HCT116 (cell line): Measurements from ENCODE around the gene CYP1A2. TPM values are rescaled to one million over a fixed set of nuclear protein-coding genes. Genes with fewer than 3 reads are reported as not detected.

Experiments used
- ATAC-seq: fragments of 200-7000 bp; cut with Tn5 transposase; 2 replicates; pipeline ENCODE4 v1.9.1; 2020; ENCODE audit warnings: mild to moderate bottlenecking, moderate library complexity
- BruUV-seq: library from RNA; stranded (reverse); fragments of 400-500 nt; replicated peaks from 2 replicates; lab custom pipeline; 2021; lab: Mats Ljungman, UMichigan
- CTCF ChIA-PET: fragments of 300-600 bp; sonication (Branson Sonifier 250); formaldehyde crosslinking; loops from one replicate; lab custom pipeline; 2021; ENCODE audit warnings: antibody characterized with exemption; lab: Charles Lee
- POLR2A ChIA-PET: fragments of 300-600, 350-600 bp; sonication (Branson Sonifier 250); formaldehyde crosslinking; loops from one replicate; lab custom pipeline; 2021; ENCODE audit warnings: antibody characterized with exemption; lab: Charles Lee
- RAD21 ChIA-PET, 2 experiments: fragments of 300-600 bp; sonication (Branson Sonifier 250); formaldehyde crosslinking; loops; one replicate each; lab custom pipeline; 2023; ENCODE audit warnings: low total read pairs in 2 of 2; ENCODE audit not compliant: uncharacterized antibody in 2 of 2, unreplicated experiment in 2 of 2, low non-redundant PET in 1 of 2; lab: Charles Lee
- DNase-seq: peaks from one replicate; pipeline ENCODE4 v3.0.0-alpha.2; 2010; ENCODE audit warnings: low read depth, low spot score
- H2AFZ ChIP-seq: fragments of 200-600 bp; shearing (Covaris generic), sonication (generic); 2 replicates; pipeline ENCODE4 v1.6.1; 2017; ENCODE audit warnings: low read depth, mixed run types, mixed read lengths, antibody characterized with exemption, low read length; ENCODE audit not compliant: poor library complexity, severe bottlenecking
- H3K27ac ChIP-seq: 2 replicates; pipeline ENCODE4 v1.5.1; 2012; ENCODE audit warnings: low read depth, low read length
- H3K27me3 ChIP-seq: fragments of 200-600 bp; sonication (generic); 2 replicates; pipeline ENCODE4 v1.6.1; 2016; ENCODE audit warnings: mixed run types, low read length, mixed read lengths; ENCODE audit not compliant: insufficient read depth
- H3K36me3 ChIP-seq, 2 experiments: fragments of 200-500 bp in 1 of 2; fragments of 200-600 bp in 1 of 2; sonication (Bioruptor generic) in 1 of 2; sonication (generic) in 1 of 2; 2 replicates each; pipeline versions ENCODE4 v1.5.1 to v1.6.1; 2014 to 2016; ENCODE audit warnings: low read length in 2 of 2, inconsistent platforms in 1 of 2, mixed read lengths in 1 of 2, mixed run types in 1 of 2; ENCODE audit not compliant: insufficient read depth in 2 of 2, control insufficient read depth in 1 of 2
- H3K4me1 ChIP-seq, 2 experiments: fragments of 200-600 bp in 1 of 2; sonication (generic) in 1 of 2; 2 replicates each; pipeline versions ENCODE4 v1.5.1 to v1.6.1; 2012 to 2017; ENCODE audit warnings: low read length in 2 of 2, inconsistent platforms in 1 of 2, mild to moderate bottlenecking in 1 of 2, mixed read lengths in 1 of 2, mixed run types in 1 of 2, moderate library complexity in 1 of 2; ENCODE audit not compliant: insufficient read depth in 2 of 2, control insufficient read depth in 1 of 2
- H3K4me2 ChIP-seq: fragments of 200-600 bp; sonication (generic); 2 replicates; pipeline ENCODE4 v1.6.1; 2017; ENCODE audit warnings: mixed run types, low read length, mixed read lengths
- H3K4me3 ChIP-seq, 2 experiments: fragments of 200-600 bp in 1 of 2; sonication (generic) in 1 of 2; replicated peaks in 1 of 2; 2 replicates each; pipeline ENCODE4 v1.5.1; 2011 to 2016; ENCODE audit warnings: low read length in 2 of 2, control low read depth in 1 of 2, low read depth in 1 of 2, mild to moderate bottlenecking in 1 of 2, mixed read lengths in 1 of 2, mixed run types in 1 of 2
- H3K79me2 ChIP-seq: fragments of 200-600 bp; sonication (generic); 2 replicates; pipeline ENCODE4 v1.6.1; 2017; ENCODE audit warnings: mild to moderate bottlenecking, mixed run types, low read length, moderate library complexity, mixed read lengths; ENCODE audit not compliant: insufficient read depth
- H3K9ac ChIP-seq: fragments of 200-600 bp; sonication (generic); 2 replicates; pipeline ENCODE4 v1.6.1; 2016; ENCODE audit warnings: low read length, mixed read lengths
- H3K9me2 ChIP-seq: fragments of 200-600 bp; sonication (generic), shearing (Covaris generic); 2 replicates; pipeline ENCODE4 v1.6.1; 2017; ENCODE audit warnings: mixed run types, mild to moderate bottlenecking, moderate library complexity; ENCODE audit not compliant: insufficient read depth
- H3K9me3 ChIP-seq, 2 experiments: fragments of 200-500 bp in 1 of 2; fragments of 200-600 bp in 1 of 2; sonication (Bioruptor generic) in 1 of 2; sonication (generic) in 1 of 2; 2 replicates each; pipeline ENCODE4 v1.6.1; 2014 to 2017; ENCODE audit warnings: low read length in 2 of 2, mixed read lengths in 2 of 2, inconsistent platforms in 1 of 2, low read depth in 1 of 2, mild to moderate bottlenecking in 1 of 2, mixed run types in 1 of 2, moderate library complexity in 1 of 2; ENCODE audit not compliant: control insufficient read depth in 1 of 2, insufficient read depth in 1 of 2
- H4K20me1 ChIP-seq: fragments of 200-600 bp; sonication (generic), shearing (Covaris generic); 2 replicates; pipeline ENCODE4 v1.6.1; 2017; ENCODE audit warnings: mixed run types, mild to moderate bottlenecking, moderate library complexity; ENCODE audit not compliant: insufficient read depth
- CEBPB ChIP-seq: IDR thresholded peaks from 2 replicates; pipeline ENCODE4 v1.6.1; 2012; ENCODE audit warnings: low read depth
- CTCF ChIP-seq, 3 experiments: fragments of 200-600 bp in 1 of 3; sonication (generic) in 1 of 3; IDR thresholded peaks in 2 of 3; conservative IDR thresholded peaks in 1 of 3; 2 replicates each; pipeline ENCODE4 v1.5.1; 2012 to 2017; ENCODE audit warnings: low read depth in 2 of 3, low read length in 2 of 3, antibody characterized with exemption in 1 of 3, borderline replicate concordance in 1 of 3, control low read depth in 1 of 3, mild to moderate bottlenecking in 1 of 3, mixed read lengths in 1 of 3, mixed run types in 1 of 3, moderate library complexity in 1 of 3; ENCODE audit not compliant: insufficient read depth in 1 of 3
- EZH2phosphoT487 ChIP-seq: fragments of 200-600 bp; IDR thresholded peaks from 2 replicates; pipeline ENCODE4 v1.6.1; 2018; ENCODE audit warnings: antibody characterized with exemption, borderline replicate concordance
- FOSL1 ChIP-seq: IDR thresholded peaks from 2 replicates; pipeline ENCODE4 v1.6.1; 2012; ENCODE audit warnings: low read depth
- MAX ChIP-seq: IDR thresholded peaks from 2 replicates; pipeline ENCODE4 v1.6.1; 2012
- POLR2A ChIP-seq: IDR thresholded peaks from 2 replicates; pipeline ENCODE4 v1.7.0; 2011; ENCODE audit warnings: borderline replicate concordance; ENCODE audit not compliant: insufficient read depth, insufficient read length; ENCODE audit errors: extremely low read depth
- RAD21 ChIP-seq: IDR thresholded peaks from 2 replicates; pipeline ENCODE4 v1.6.1; 2012; ENCODE audit warnings: low read depth, mild to moderate bottlenecking
- REST ChIP-seq: IDR thresholded peaks from 2 replicates; pipeline ENCODE4 v1.6.1; 2012; ENCODE audit warnings: low read depth
- SP1 ChIP-seq: IDR thresholded peaks from 2 replicates; pipeline ENCODE4 v1.6.1; 2012; ENCODE audit warnings: low read depth
- SRF ChIP-seq: IDR thresholded peaks from 2 replicates; pipeline ENCODE4 v1.6.1; 2012; ENCODE audit warnings: low read depth
- YY1 ChIP-seq: IDR thresholded peaks from 2 replicates; pipeline ENCODE4 v1.6.1; 2011; ENCODE audit warnings: low read length, low read depth, moderate library complexity, mild to moderate bottlenecking; ENCODE audit not compliant: insufficient replicate concordance; ENCODE audit errors: extremely low read depth
- ZBTB33 ChIP-seq: IDR thresholded peaks from 2 replicates; pipeline ENCODE4 v1.6.1; 2011; ENCODE audit warnings: mild to moderate bottlenecking, low read length, moderate library complexity; ENCODE audit not compliant: insufficient replicate concordance; ENCODE audit errors: extremely low read depth
- ZFX ChIP-seq: fragments of 450-650 bp; IDR thresholded peaks from 2 replicates; pipeline ENCODE4 v1.6.1; 2017
- ZNF274 ChIP-seq: fragments of 200-500 bp; sonication (Bioruptor generic); IDR thresholded peaks from 2 replicates; pipeline ENCODE4 v1.6.1; 2014; ENCODE audit warnings: mild to moderate bottlenecking, low read depth, low read length, inconsistent platforms
- intact Hi-C: fragments of 100-400 bp; cut with micrococcal nuclease; formaldehyde crosslinking; loops from 2 replicates; pipeline ENCODE4 v1.10.0; 2022
- total RNA-seq: library from RNA; stranded (reverse); gene quantifications from one replicate; pipeline ENCODE4 v1.2.1, GENCODE V29; 2021; ENCODE audit not compliant: unreplicated experiment

CYP1A2 gene
- total RNA-seq, 1 experiment from 2014 or later, result not detected

- no peak for TF ChIP-seq REST
- no peak for TF ChIP-seq MAX
- TF ChIP-seq ZFX, result no peak
- TF ChIP-seq, all 23 proteins: peak for 0
Measured at GRCh38 chr15:74762791-74763150, 14.1 kb downstream of the CYP1A2 start (continued).

GRCh38 chr15:74763416-74763815 lies 14.8 kb downstream of the CYP1A2 start:
- Histone ChIP-seq H3K4me1 (no peaks in the 10 kb centered on the region), H3K4me2 (no peak overlapping the region), H3K9me3 (no peaks in the 10 kb centered on the region), H3K9me2 (no peaks in the 10 kb centered on the region), H3K27me3 (no peaks in the 10 kb centered on the region), H3K27ac (no peak overlapping the region), H3K36me3 (no peaks in the 10 kb centered on the region), H3K9ac (no peak overlapping the region), H2AFZ (no peak overlapping the region), H4K20me1 (no peaks in the 10 kb centered on the region), H3K4me3 (no peak overlapping the region), H3K79me2 (no peaks in the 10 kb centered on the region)
- ATAC-seq (no peak), DNase-seq (no peak)
- ChIA-PET CTCF (no interaction called here), POLR2A (no interaction called here), RAD21 (no interaction called here)
- intact Hi-C loops, result no loop called here
- BruUV-seq, result no TSS peak
- no peak for TF ChIP-seq SP1
- TF ChIP-seq ZBTB33, result no peak
- no peak for TF ChIP-seq YY1
- no peak for TF ChIP-seq POLR2A
- TF ChIP-seq ZFX, result no peak
- TF ChIP-seq REST, result no peak
- no peak for TF ChIP-seq CTCF (IDR thresholded peaks at IDR 0.05 in 2 of 3, conservative IDR thresholded peaks at IDR 0.05 in 1 of 3; ENCODE audit: borderline replicate concordance in 1 of 3, insufficient read depth in 1 of 3, low read depth in 2 of 3, low read length in 2 of 3)
- no peak for TF ChIP-seq RAD21
- no peak for TF ChIP-seq EZH2phosphoT487
- no peak for TF ChIP-seq CEBPB
- no peak for TF ChIP-seq SRF
- no peak for TF ChIP-seq ZNF274
- TF ChIP-seq FOSL1, result no peak
